ENCODE results near the gene PEAK3.

DNA sequence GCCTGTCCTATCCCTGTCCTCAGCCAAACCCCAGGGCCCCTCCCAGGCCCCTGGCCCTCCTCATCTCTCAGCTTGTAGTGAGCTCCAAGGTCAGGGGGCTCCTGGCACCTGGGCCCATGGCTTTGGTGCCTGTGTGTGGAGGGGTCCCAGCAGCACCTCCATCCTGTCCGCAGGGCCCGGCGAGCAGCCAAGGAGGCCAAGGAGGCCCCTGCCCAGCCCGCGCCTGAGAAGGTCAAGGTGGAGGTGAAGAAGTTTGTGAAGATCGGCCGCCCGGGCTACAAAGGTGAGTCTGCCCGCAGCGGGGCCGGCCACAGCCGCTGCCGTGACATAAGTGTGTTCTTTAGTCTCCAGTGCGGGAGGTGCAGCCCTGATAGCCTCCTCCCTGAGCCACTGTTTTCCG is 36.7 kb downstream of the PEAK3 start:
- TF ChIP-seq, protein P1, sequence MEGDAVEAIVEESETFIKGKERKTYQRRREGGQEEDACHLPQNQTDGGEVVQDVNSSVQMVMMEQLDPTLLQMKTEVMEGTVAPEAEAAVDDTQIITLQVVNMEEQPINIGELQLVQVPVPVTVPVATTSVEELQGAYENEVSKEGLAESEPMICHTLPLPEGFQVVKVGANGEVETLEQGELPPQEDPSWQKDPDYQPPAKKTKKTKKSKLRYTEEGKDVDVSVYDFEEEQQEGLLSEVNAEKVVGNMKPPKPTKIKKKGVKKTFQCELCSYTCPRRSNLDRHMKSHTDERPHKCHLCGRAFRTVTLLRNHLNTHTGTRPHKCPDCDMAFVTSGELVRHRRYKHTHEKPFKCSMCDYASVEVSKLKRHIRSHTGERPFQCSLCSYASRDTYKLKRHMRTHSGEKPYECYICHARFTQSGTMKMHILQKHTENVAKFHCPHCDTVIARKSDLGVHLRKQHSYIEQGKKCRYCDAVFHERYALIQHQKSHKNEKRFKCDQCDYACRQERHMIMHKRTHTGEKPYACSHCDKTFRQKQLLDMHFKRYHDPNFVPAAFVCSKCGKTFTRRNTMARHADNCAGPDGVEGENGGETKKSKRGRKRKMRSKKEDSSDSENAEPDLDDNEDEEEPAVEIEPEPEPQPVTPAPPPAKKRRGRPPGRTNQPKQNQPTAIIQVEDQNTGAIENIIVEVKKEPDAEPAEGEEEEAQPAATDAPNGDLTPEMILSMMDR (IDR thresholded peaks at IDR 0.05), result no peak
- no peak for TF ChIP-seq POLR2A (IDR thresholded peaks at IDR 0.05)

Measured in uterus (tissue), 2 donors.